Measurements from ENCODE around the gene NLRP12. TPM values are rescaled to one million over a fixed set of nuclear protein-coding genes. Genes with fewer than 3 reads are reported as not detected.
"Not testable (repeated sequence)": the region's sequence is repeated elsewhere in the genome, so short reads cannot be mapped to it uniquely, and the experiment has no call there.

NLRP12 gene
- total RNA-seq, 1 donor from 2014 or later: not detected

DNA sequence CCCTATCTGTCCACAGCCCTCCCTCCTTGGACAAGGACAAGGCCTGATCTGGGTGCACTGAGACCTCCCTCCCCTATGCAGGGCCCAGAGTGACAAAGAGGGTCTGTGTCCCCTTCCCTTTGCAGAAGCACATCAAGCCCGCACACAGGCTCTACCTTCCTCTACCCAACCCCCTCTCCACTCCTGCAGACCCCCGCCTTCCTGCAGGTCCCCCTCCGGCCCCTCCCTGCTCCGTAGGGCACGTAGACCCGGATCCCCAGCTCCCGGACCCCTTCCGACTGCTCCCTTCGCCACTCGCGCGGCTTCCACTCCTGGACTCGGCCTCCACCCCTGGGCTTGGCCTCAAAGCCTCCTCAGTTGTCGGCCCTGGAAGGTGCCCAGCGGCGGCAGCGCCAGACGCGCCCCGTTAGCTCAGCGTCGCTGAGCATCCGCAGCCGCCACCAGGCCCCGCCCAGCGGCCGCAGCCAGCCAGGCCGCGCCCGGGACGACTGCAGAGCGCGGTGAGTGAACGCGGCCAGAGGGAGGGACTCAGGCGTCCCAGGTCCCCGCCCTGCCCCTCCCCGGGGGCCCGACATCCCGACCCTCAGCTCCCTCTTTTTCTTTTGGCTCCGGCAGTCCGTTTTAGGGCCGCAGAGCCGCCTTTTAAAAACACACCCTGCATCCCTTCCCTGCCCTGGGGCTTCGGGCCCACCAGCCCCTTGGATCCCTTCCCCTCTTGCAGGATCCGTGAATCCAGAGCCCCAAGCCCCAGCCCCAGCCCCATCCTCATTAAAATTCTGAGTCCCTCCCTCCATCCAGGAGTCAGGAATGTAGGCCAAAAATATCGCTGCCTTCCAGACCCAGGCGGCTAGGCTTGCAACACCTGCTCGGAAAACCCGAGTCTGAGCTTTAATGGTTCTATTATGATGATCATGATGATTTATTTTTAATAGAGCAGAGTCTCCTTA, 42.1 kb upstream of the NLRP12 start:
- Mint-ChIP-seq H3K4me3 (peak overlapping the region; percentile 94), H3K27ac (peak overlapping the region; percentile 96)
- intact Hi-C loops (cut with micrococcal nuclease): loop anchor here (2.0 to 10.0 kb wide), 9 partner anchors 236 to 1731 kb away; partner anchors contain the start of genes FIZ1, LENG8, NDUFA3 and OSCAR

DNA sequence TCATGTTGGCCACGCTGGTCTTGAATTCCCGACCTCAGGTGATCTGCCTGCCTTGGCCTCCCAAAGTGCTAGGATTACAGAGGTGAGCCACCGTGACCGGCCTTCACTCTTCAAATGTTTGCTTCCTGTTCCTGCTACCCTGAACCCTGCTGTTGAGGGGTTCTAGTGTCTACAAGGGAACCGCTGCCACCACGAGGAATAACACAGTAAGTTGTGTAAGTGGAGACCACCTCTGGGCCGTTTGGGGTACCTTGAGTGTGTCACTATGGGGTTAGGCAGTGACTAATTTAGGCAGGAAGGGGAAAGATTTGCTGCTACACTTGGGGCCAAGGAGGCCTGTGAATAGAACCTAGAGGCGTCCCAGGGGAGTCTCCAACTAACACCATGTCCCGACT, 41.4 kb upstream of the NLRP12 start:
- no peaks in the 10 kb centered on the region for H3K9me3 Mint-ChIP-seq
- H3K4me1 Mint-ChIP-seq (ENCODE audit: low read depth): peaks cover 24% of the 10 kb centered on the region
- H3K4me3 Mint-ChIP-seq: peak overlapping the region; percentile 80
- peaks cover 3% of the 10 kb centered on the region for H3K27me3 Mint-ChIP-seq (ENCODE audit: insufficient read depth)
- H3K27ac Mint-ChIP-seq: peak overlapping the region; percentile 88
- no peak for DNase-seq (ENCODE audit: low spot score)
- H3K36me3 Mint-ChIP-seq (ENCODE audit: low read depth): peaks cover 4% of the 10 kb centered on the region
- intact Hi-C loops (cut with micrococcal nuclease): loop anchor here (5.0 to 10.0 kb wide), 7 partner anchors 237 to 1732 kb away; partner anchors contain the start of genes FIZ1, LENG8, NDUFA3 and OSCAR

More for the DNA sequence above, 42.1 kb upstream of the NLRP12 start:
- H3K27me3 Mint-ChIP-seq (ENCODE audit: insufficient read depth): peaks cover 3% of the 10 kb centered on the region
- peaks cover 31% of the 10 kb centered on the region for H3K4me1 Mint-ChIP-seq (ENCODE audit: low read depth)
- DNase-seq (ENCODE audit: low spot score): peak; percentile 79
- no peaks in the 10 kb centered on the region for H3K9me3 Mint-ChIP-seq
- peaks cover 8% of the 10 kb centered on the region for H3K36me3 Mint-ChIP-seq (ENCODE audit: low read depth)

DNA sequence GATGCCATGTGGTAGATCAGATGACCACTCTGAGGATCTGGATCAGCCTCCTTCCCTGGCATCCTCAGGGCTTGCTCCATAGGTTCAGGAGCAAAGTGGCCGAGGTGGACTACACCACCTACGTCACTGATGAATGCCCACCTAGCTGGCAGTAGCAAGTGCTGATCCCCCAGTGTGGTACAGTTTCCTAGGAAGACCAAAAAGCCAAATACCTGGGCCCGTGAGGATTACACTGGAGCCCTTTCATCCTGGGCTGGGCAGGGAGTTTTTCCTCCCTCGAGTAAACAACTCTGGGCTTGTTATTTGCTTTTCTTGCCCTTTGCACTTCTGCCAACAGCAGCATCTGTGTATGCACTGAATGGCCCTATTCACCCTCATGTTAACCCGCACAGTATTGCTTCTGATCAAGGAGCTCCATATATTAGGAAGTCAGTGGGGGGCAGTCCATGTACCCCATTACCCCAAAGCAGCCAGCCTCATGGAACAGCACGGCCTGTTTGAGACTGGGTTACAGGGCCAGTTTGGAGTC, 40.3 kb upstream of the NLRP12 start:
- intact Hi-C loops (cut with micrococcal nuclease): loop anchor here (10.0 kb wide), 1 partner anchor 900 kb away; the partner anchor contains the start of gene ZNF816
- peaks cover 22% of the 10 kb centered on the region for H3K4me1 Mint-ChIP-seq (ENCODE audit: low read depth)
- no peak overlapping the region for H3K4me3 Mint-ChIP-seq
- no peaks in the 10 kb centered on the region for H3K9me3 Mint-ChIP-seq
- no peak overlapping the region for H3K27ac Mint-ChIP-seq
- no peaks in the 10 kb centered on the region for H3K36me3 Mint-ChIP-seq (ENCODE audit: low read depth)
- peaks cover 3% of the 10 kb centered on the region for H3K27me3 Mint-ChIP-seq (ENCODE audit: insufficient read depth)
- DNase-seq (ENCODE audit: low spot score): no peak

- H3K9me3 Mint-ChIP-seq: no peaks in the 10 kb centered on the region
- no peak overlapping the region for H3K4me3 Mint-ChIP-seq
- DNase-seq (ENCODE audit: low spot score): no peak
- intact Hi-C loops (cut with micrococcal nuclease): loop anchor here (1.0 to 2.0 kb wide), 2 partner anchors 11 to 27 kb away; no protein-coding TSS in a partner anchor
- H3K27ac Mint-ChIP-seq: no peak overlapping the region
- H3K4me1 Mint-ChIP-seq (ENCODE audit: low read depth): peaks cover 23% of the 10 kb centered on the region
- H3K36me3 Mint-ChIP-seq (ENCODE audit: low read depth): no peaks in the 10 kb centered on the region
- H3K27me3 Mint-ChIP-seq (ENCODE audit: insufficient read depth): peaks cover 17% of the 10 kb centered on the region
These were observed 29.6 kb upstream of the NLRP12 start for GRCh38 chr19:53853707-53854106.

DNA sequence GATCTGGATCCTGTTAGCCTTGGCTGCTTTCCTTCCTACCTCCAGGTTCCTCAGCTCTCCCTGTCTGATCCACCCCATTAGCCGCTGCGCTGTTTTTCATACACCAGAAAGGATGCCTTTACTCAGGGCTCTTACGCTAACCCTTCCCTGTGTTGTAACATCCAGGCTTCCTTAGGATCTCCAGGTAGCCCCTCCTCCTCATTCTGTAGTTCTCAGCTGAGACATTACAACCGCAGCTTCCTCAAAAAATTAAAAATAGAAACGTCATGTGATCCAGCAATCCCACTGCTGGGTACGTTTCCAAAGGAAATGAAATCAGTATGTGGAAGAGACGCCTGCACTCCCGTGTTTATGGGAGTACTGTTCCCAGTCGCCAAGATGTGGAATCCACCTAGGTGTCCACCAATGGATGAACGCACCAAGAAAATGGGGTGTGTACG, 25.1 kb upstream of the NLRP12 start:
- Mint-ChIP-seq H3K4me1 (ENCODE audit: low read depth) (peaks cover 20% of the 10 kb centered on the region), H3K27me3 (ENCODE audit: insufficient read depth) (peaks cover 20% of the 10 kb centered on the region), H3K9me3 (no peaks in the 10 kb centered on the region), H3K36me3 (ENCODE audit: low read depth) (no peaks in the 10 kb centered on the region), H3K4me3 (no peak overlapping the region), H3K27ac (no peak overlapping the region)
- intact Hi-C loops (cut with micrococcal nuclease): no loop called here
- no peak for DNase-seq (ENCODE audit: low spot score)

- Mint-ChIP-seq H3K27me3 (ENCODE audit: insufficient read depth) (peaks cover 19% of the 10 kb centered on the region), H3K27ac (no peak overlapping the region), H3K36me3 (ENCODE audit: low read depth) (no peaks in the 10 kb centered on the region), H3K9me3 (no peaks in the 10 kb centered on the region), H3K4me1 (ENCODE audit: low read depth) (peaks cover 10% of the 10 kb centered on the region), H3K4me3 (no peak overlapping the region)
- intact Hi-C loops (cut with micrococcal nuclease): no loop called here
- no peak for DNase-seq (ENCODE audit: low spot score)
These were observed 23.4 kb upstream of the NLRP12 start for GRCh38 chr19:53847555-53847954.

DNA sequence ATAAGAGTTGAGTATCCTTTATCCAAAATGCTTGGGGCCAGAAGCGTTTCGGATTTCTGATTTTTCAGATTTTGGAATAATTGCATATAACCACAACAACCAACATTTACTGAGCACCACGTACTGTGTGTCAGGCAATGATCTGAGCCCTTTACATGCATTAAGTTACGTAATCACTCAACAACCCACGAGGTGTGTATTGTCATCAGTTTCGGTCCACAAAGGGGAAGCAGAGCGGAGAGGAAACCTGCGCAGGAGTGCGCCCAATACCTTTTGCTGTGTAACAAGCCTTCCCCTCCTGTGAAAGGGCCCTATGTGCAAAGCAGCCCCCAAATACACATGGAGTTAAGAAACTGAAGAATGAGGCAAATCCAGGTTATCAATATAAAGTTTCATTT, 20.7 kb upstream of the NLRP12 start:
- Mint-ChIP-seq H3K27ac (no peak overlapping the region), H3K4me1 (ENCODE audit: low read depth) (peaks cover 7% of the 10 kb centered on the region), H3K36me3 (ENCODE audit: low read depth) (no peaks in the 10 kb centered on the region), H3K9me3 (no peaks in the 10 kb centered on the region), H3K4me3 (no peak overlapping the region), H3K27me3 (ENCODE audit: insufficient read depth) (peaks cover 14% of the 10 kb centered on the region)
- DNase-seq (ENCODE audit: low spot score): no peak
- intact Hi-C loops (cut with micrococcal nuclease): no loop called here

DNA sequence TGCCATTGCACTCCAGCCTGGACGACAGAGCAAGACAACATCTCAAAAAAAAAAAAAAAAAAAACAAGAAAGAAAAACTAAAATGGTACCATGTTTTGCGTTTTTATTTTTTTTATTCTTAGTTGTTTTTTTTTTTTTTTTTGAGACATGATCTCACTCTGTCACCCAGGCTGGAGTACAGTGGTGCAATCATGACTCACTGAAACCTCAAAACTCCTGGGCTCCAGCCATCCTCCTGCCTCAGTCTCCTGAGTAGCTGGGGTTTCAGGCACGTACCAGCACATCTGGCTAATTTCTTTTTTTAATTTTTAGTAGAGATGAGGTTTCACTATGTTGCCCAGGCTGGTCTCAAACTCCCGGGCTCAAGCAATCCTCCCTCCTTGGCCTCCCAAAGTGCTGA, 16.8 kb upstream of the NLRP12 start:
- H3K36me3 Mint-ChIP-seq (ENCODE audit: low read depth); H3K4me3 Mint-ChIP-seq; H3K9me3 Mint-ChIP-seq; DNase-seq (ENCODE audit: low spot score); intact Hi-C loops (cut with micrococcal nuclease); H3K27me3 Mint-ChIP-seq (ENCODE audit: insufficient read depth); H3K27ac Mint-ChIP-seq; H3K4me1 Mint-ChIP-seq (ENCODE audit: low read depth): not testable (repeated sequence)

DNA sequence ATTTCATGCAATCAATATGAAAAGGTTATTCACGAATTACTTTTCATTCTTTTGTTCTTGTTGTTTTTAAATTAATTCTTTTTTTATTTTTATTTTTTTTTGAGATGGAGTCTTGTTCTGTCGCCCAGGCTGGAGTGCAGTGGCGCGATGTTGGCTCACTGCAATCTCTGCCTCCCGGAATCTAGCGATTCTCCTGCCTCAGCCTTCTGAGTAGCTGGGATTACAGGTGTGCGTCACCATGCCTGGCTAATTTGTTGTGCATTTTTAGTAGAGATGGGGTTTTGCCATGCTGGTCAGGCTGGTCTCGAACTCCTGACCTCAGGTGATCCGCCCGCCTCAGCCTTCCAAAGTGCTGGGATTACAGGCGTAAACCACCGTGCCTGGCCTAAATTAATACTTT, 16.1 kb upstream of the NLRP12 start:
- H3K9me3 Mint-ChIP-seq; DNase-seq (ENCODE audit: low spot score); H3K27ac Mint-ChIP-seq; H3K36me3 Mint-ChIP-seq (ENCODE audit: low read depth); H3K27me3 Mint-ChIP-seq (ENCODE audit: insufficient read depth); H3K4me3 Mint-ChIP-seq; intact Hi-C loops (cut with micrococcal nuclease); H3K4me1 Mint-ChIP-seq (ENCODE audit: low read depth): not testable (repeated sequence)

DNA sequence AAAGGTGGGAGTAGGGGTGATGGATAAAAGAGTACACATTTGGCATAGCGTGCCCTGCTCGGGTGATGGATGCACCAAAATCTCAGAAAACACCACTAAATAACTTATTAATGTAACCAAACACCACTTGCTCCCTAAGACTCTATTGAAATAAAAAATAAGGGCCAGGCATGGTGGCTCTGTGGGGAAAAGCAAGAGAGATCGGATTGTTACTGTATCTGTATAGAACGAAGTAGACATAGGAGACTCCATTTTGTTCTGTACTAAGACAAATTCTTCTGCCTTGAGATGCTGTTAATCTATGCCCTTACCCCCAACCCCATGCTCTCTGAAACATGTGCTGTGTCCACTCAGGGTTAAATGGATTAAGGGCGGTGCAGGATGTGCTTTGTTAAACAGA, 14.3 kb upstream of the NLRP12 start:
- H3K36me3 Mint-ChIP-seq (ENCODE audit: low read depth); H3K4me3 Mint-ChIP-seq; intact Hi-C loops (cut with micrococcal nuclease); H3K27ac Mint-ChIP-seq; H3K9me3 Mint-ChIP-seq; H3K4me1 Mint-ChIP-seq (ENCODE audit: low read depth); DNase-seq (ENCODE audit: low spot score): not testable (repeated sequence)
- H3K27me3 Mint-ChIP-seq (ENCODE audit: insufficient read depth): peaks cover 11% of the 10 kb centered on the region

GRCh38 chr19:53832861-53833260, 8.7 kb upstream of the NLRP12 start:
- H3K27ac Mint-ChIP-seq; intact Hi-C loops (cut with micrococcal nuclease); H3K4me3 Mint-ChIP-seq; H3K36me3 Mint-ChIP-seq (ENCODE audit: low read depth); H3K9me3 Mint-ChIP-seq; DNase-seq (ENCODE audit: low spot score); H3K4me1 Mint-ChIP-seq (ENCODE audit: low read depth): not testable (repeated sequence)
- peaks cover 21% of the 10 kb centered on the region for H3K27me3 Mint-ChIP-seq (ENCODE audit: insufficient read depth)

DNA sequence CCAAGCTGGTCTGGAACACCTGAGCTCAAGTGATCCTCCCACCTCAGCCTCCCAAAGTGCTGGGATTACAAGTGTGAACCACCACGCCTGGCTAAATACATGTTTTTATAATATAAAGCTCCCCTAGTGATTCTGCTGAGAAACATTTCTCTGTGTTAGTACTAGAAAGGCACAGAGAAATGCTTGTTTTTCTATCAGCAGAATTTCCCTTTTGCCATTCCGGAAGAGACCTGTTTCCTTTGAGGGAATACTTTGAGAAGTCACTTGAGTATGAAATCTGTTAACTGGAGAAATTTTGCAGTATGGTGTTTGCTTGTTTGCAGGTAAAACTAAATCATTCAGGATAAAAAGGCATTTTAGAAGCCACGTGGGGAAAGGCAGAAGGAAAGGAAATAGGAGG, 4.4 kb upstream of the NLRP12 start:
- Mint-ChIP-seq H3K36me3 (ENCODE audit: low read depth) (no peaks in the 10 kb centered on the region), H3K9me3 (no peaks in the 10 kb centered on the region), H3K4me3 (no peak overlapping the region), H3K27me3 (ENCODE audit: insufficient read depth) (peaks cover 28% of the 10 kb centered on the region), H3K27ac (no peak overlapping the region), H3K4me1 (ENCODE audit: low read depth) (peaks cover 8% of the 10 kb centered on the region)
- intact Hi-C loops (cut with micrococcal nuclease): no loop called here
- no peak for DNase-seq (ENCODE audit: low spot score)

DNA sequence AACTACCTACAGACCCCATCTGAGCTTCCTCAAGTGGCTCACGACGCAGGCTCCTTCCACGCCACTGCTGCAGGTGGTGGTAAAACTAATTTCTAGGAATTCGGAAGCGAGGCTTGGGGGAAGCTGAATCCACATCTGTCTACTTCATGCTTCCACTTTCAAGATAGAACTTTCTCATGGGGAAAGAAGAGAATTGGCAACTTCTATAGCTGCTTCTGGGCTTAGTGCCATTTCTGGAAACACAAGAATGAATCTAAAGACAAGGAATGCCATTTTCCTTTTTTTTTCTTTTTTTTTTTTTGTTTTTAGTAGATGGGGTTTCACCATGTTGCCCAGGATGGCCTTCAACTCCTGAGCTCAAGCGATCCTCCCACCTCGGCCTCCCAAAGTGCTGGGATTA, 2.8 kb upstream of the NLRP12 start:
- intact Hi-C loops (cut with micrococcal nuclease): no loop called here
- DNase-seq (ENCODE audit: low spot score): no peak
- Mint-ChIP-seq H3K9me3 (no peaks in the 10 kb centered on the region), H3K4me3 (no peak overlapping the region), H3K4me1 (ENCODE audit: low read depth) (peaks cover 8% of the 10 kb centered on the region), H3K27me3 (ENCODE audit: insufficient read depth) (peaks cover 15% of the 10 kb centered on the region), H3K27ac (no peak overlapping the region), H3K36me3 (ENCODE audit: low read depth) (no peaks in the 10 kb centered on the region)
